HepG2 (cell line): ENCODE data around the gene JPH2. TPM values are rescaled to one million over a fixed set of nuclear protein-coding genes. Genes with fewer than 3 reads are reported as not detected.
A peak's percentile ranks its signal among the peaks of the same experiment; 100 is the strongest.

Experiments used
- ASH2L ChIP-seq: fragments of 300-600, 200-600 bp; sonication (generic); IDR thresholded peaks from 2 replicates; pipeline ENCODE4 v1.7.0; 2017; ENCODE audit warnings: low read depth, mild to moderate bottlenecking, moderate library complexity, mixed read lengths, low read length; ENCODE audit not compliant: insufficient read length
- CREB1 ChIP-seq, 2 experiments: fragments of 450-650 bp in 1 of 2; IDR thresholded peaks; 2 replicates each; pipeline ENCODE4 v1.6.1; 2016 to 2017; ENCODE audit warnings: control low read depth in 1 of 2, mild to moderate bottlenecking in 1 of 2, missing compliant biosample characterization in 1 of 2, missing genetic modification characterization in 1 of 2
- CTCF ChIP-seq: sonication (generic); formaldehyde crosslinking; IDR thresholded peaks from 2 replicates; pipeline ENCODE4 v1.5.0; 2020; ENCODE audit warnings: mild to moderate bottlenecking, missing genetic modification reagents, moderate library complexity
- E2F1 ChIP-seq: sonication (generic); formaldehyde crosslinking; IDR thresholded peaks from 2 replicates; pipeline ENCODE4 v1.5.0; 2020; ENCODE audit warnings: missing genetic modification reagents
- ERF ChIP-seq: IDR thresholded peaks from 2 replicates; pipeline ENCODE4 v1.6.1; 2018; ENCODE audit warnings: missing biosample characterization, missing genetic modification reagents
- KDM5B ChIP-seq: sonication (generic); formaldehyde crosslinking; IDR thresholded peaks from 2 replicates; pipeline ENCODE4 v1.4.0; 2020; ENCODE audit warnings: missing genetic modification reagents, mild to moderate bottlenecking, borderline replicate concordance
- NCOR1 ChIP-seq: fragments of 200-600 bp; sonication (generic); IDR thresholded peaks from 2 replicates; pipeline ENCODE4 v1.7.0; 2017; ENCODE audit warnings: antibody characterized with exemption, low read length, borderline replicate concordance
- NR2F1 ChIP-seq, 2 experiments: fragments of 450-650 bp in 1 of 2; formaldehyde crosslinking in 1 of 2; IDR thresholded peaks; 2 replicates each; pipeline versions ENCODE4 v1.5.0 to v1.6.1; 2016 to 2020; ENCODE audit warnings: mild to moderate bottlenecking in 1 of 2, missing compliant biosample characterization in 1 of 2, missing genetic modification reagents in 1 of 2, moderate library complexity in 1 of 2
- RBAK ChIP-seq: sonication (generic); formaldehyde crosslinking; IDR thresholded peaks from 2 replicates; pipeline ENCODE4 v1.5.1; 2020; ENCODE audit warnings: mild to moderate bottlenecking, missing genetic modification reagents
- SALL2 ChIP-seq: sonication (generic); formaldehyde crosslinking; IDR thresholded peaks from 2 replicates; pipeline ENCODE4 v1.8.1; 2023; ENCODE audit warnings: mild to moderate bottlenecking, missing genetic modification reagents, inconsistent platforms
- STAT5B ChIP-seq: sonication (generic); formaldehyde crosslinking; IDR thresholded peaks from 2 replicates; pipeline ENCODE4 v1.4.0; 2020; ENCODE audit warnings: missing genetic modification reagents
- STAT6 ChIP-seq: sonication (generic); formaldehyde crosslinking; IDR thresholded peaks from 2 replicates; pipeline ENCODE4 v1.4.0; 2020; ENCODE audit warnings: missing genetic modification reagents, mild to moderate bottlenecking, borderline replicate concordance
- ZFX ChIP-seq: sonication (generic); formaldehyde crosslinking; IDR thresholded peaks from 2 replicates; pipeline ENCODE4 v1.4.0; 2020; ENCODE audit warnings: mild to moderate bottlenecking, low read depth, missing genetic modification reagents, moderate library complexity
- ZNF496 ChIP-seq: sonication (generic); formaldehyde crosslinking; IDR thresholded peaks from 2 replicates; pipeline ENCODE4 v1.8.1; 2023; ENCODE audit warnings: mild to moderate bottlenecking, moderate library complexity, missing genetic modification reagents; ENCODE audit not compliant: insufficient replicate concordance
- ZNF552 ChIP-seq: sonication (generic); formaldehyde crosslinking; IDR thresholded peaks from 2 replicates; pipeline ENCODE4 v1.9.0; 2022; ENCODE audit warnings: missing genetic modification reagents, mild to moderate bottlenecking, borderline replicate concordance
- ZNF557 ChIP-seq: sonication (generic); formaldehyde crosslinking; IDR thresholded peaks from 2 replicates; pipeline ENCODE4 v1.4.0; 2020; ENCODE audit warnings: missing genetic modification reagents
- ZNF704 ChIP-seq: sonication (generic); formaldehyde crosslinking; IDR thresholded peaks from 2 replicates; pipeline ENCODE4 v1.8.1; 2023; ENCODE audit warnings: mild to moderate bottlenecking, inconsistent platforms, moderate library complexity, missing genetic modification reagents, borderline replicate concordance
- ZNF773 ChIP-seq: sonication (generic); formaldehyde crosslinking; IDR thresholded peaks from 2 replicates; pipeline ENCODE4 v1.4.0; 2020; ENCODE audit warnings: missing genetic modification reagents, borderline replicate concordance
- ZNF782 ChIP-seq: sonication (generic); formaldehyde crosslinking; IDR thresholded peaks from 2 replicates; pipeline ENCODE4 v1.4.0; 2020; ENCODE audit warnings: missing genetic modification reagents, mild to moderate bottlenecking, borderline replicate concordance
- polyA plus RNA-seq, 8 experiments: library from polyadenylated mRNA; depleted of rRNA in 3 of 8; stranded (reverse) in 7 of 8; unstranded in 1 of 8; fragments of >200 nt; fragmentation: Illumina TruSeq in 4 of 8; extraction: Trizol in 4 of 8; gene quantifications; 2 replicates each; pipeline versions ENCODE4 v1.2.1 to v1.2.3, GENCODE V29; 2011 to 2016; ENCODE audit warnings: low read depth in 4 of 8, missing spikeins in 1 of 8, mixed read lengths in 1 of 8; ENCODE audit not compliant: insufficient read depth in 1 of 8
- total RNA-seq, 5 experiments: library from RNA; depleted of rRNA; stranded (reverse); fragments of >200 nt; fragmentation: Illumina TruSeq; extraction: Trizol; gene quantifications; 2 replicates each; pipeline ENCODE4 v1.2.3, GENCODE V29; 2016; ENCODE audit warnings: low read depth in 1 of 5

The JPH2 gene
- total and polyA plus RNA-seq, 2 of the 13 experiments (the other 11 are each of a cell fraction or from before 2014, with no cell fraction given): 0.42 TPM; not detected in 1

- TF ChIP-seq CREB1 (IDR thresholded peaks at IDR 0.05) (no peak), CREB1 (CRISPR knock-in tag; IDR thresholded peaks at IDR 0.05) (no peak), ZNF552 (CRISPR knock-in tag) (no peak), ZNF496 (CRISPR knock-in tag) (no peak), NR2F1 (CRISPR knock-in tag; IDR thresholded peaks at IDR 0.05) (no peak), ASH2L (no peak), ZFX (CRISPR knock-in tag) (no peak), SALL2 (CRISPR knock-in tag) (no peak; the same call in 1 of the 2 replicates), STAT5B (CRISPR knock-in tag) (no peak), RBAK (CRISPR knock-in tag) (no peak), ZNF704 (CRISPR knock-in tag) (no peak), ZNF557 (CRISPR knock-in tag) (no peak), NCOR1 (no peak), ZNF782 (CRISPR knock-in tag) (no peak), E2F1 (CRISPR knock-in tag) (no peak), ZNF773 (CRISPR knock-in tag) (no peak), STAT6 (CRISPR knock-in tag) (0 out of 2 replicates have a peak, but pooled peaks have one; percentile 25), CTCF (CRISPR knock-in tag) (peak; percentile 99), KDM5B (CRISPR knock-in tag) (no peak), ERF (CRISPR knock-in tag) (peak; percentile 88)
These were observed 30.5 kb upstream of the JPH2 start (continued) for GRCh38 chr20:44217342-44218092.
